COLO668 (cell line): ENCODE results near the gene OR10T2.
"Not testable (repeated sequence)": the region's sequence is repeated elsewhere in the genome, so short reads cannot be mapped to it uniquely, and the experiment has no call there.

Experiments
- DNase-seq: peaks from one replicate; lab custom pipeline; 2025; ENCODE audit not compliant: unreplicated experiment; lab: John Stamatoyannopoulos, UW

OR10T2 gene

GRCh38 chr1:158357441-158357840 lies 41.8 kb downstream of the OR10T2 start:
- DNase-seq = no peak

- no peak for DNase-seq
These were observed 42.6 kb downstream of the OR10T2 start for GRCh38 chr1:158356616-158357015.

DNA sequence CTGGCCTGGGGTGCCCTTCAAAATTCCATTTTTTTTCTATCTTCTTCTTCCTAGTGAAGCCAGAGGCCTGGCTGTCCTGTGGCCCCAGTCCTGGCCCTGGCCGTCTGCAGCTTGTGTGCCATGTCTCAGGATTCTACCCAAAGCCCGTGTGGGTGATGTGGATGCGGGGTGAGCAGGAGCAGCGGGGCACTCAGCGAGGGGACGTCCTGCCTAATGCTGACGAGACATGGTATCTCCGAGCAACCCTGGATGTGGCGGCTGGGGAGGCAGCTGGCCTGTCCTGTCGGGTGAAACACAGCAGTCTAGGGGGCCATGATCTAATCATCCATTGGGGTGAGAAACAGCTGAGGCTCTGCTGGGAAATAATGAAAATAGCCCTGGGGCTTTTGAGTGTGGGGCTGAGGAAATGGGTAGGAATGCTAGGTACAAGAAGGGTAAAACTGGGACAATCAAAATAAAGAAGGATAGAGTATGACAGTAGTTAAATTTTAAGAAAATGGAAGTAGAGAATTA lies 43.4 kb downstream of the OR10T2 start:
- DNase-seq = no peak

DNA sequence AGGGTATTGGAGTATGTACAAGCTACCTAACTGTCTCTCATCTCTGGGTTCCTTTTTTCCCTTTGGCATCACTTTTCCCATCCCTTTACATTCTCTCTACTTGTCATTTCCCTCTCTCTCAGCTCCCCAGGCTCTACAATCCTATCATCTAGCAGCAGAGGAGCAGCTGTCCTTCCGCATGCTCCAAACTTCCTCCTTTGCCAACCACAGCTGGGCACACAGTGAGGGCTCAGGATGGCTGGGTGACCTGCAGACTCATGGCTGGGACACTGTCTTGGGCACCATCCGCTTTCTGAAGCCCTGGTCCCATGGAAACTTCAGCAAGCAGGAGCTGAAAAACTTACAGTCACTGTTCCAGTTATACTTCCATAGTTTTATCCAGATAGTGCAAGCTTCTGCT lies 45.0 kb downstream of the OR10T2 start:
- DNase-seq = no peak

GRCh38 chr1:158353303-158354075 lies 45.8 kb downstream of the OR10T2 start, which contains the start of gene CD1E:
TSS of gene CD1E (plus strand) at chr1:158353894. CDS start at chr1:158353989, 95 bp downstream.
- DNase-seq = no peak

DNA sequence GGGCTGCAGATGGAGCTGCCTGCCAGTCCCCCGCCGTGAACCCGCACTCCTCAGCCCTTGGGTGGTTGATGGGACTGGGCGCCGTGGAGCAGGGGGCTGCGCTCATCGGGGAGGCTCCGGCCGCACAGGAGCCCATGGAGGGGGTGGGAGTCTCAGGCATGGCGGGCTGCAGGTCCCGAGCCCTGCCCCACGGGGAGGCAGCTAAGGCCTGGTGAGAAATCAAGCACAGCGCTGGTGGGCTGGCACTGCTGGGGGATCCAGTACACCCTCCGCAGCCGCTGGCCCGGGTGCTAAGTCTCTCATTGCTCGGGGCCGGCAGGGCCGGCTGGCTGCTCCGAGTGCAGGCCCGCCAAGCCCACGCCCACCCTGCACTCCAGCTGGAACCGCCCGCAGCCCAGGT lies 50.3 kb downstream of the OR10T2 start:
- DNase-seq = not testable (repeated sequence)
